Measurements from ENCODE around the gene GSG1L. TPM values are rescaled to one million over a fixed set of nuclear protein-coding genes. Genes with fewer than 3 reads are reported as not detected.

GSG1L gene
- total RNA-seq, 1 experiment from 2014 or later = not detected

DNA sequence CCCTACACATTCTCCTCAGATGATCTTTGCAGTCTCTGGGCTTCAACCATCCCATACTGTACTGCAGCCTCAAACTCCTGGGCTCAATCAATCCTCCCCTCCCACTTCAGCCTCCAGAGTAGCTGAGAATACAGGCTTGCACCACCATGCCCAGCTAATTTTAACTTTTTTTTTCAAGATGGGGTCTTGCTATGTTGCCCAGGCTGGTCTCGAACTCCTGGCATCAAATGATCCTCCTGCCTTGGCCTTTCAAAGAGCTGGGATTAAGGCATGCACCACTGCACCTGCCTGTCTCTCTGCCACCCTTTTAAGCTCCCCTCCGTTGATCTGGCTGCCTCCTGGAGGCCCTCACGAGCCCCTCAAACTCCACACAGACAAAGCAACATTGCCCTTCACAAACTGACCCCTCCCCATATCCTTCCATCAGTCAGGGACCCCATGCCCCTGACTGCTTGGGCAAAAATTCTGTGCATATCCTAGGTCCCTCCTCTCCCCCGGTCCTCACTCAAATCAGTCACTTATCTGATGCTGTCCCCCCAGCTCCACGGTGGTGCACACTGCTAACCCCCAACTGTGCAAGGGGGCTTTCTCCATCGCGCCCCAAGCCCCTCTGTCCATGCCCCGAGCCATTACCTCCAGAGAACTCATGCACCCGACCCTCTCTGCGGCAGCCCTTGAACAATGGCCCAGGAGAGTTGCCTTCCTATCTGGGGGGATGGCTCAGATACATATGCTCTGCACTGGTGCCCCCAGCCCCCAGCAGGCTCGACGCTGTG lies 260.7 kb downstream of the GSG1L start:
- H3K9me3 Mint-ChIP-seq (ENCODE audit: low read depth, unreplicated experiment) = no peaks in the 10 kb centered on the region
- H3K36me3 Mint-ChIP-seq (ENCODE audit: insufficient read depth, unreplicated experiment) = no peaks in the 10 kb centered on the region
- no TSS peak for BruUV-seq (replicated peaks)
- CTCF ChIA-PET = no interaction called here
- DNase-seq = no peak
- H3K4me1 Mint-ChIP-seq (ENCODE audit: low read depth, unreplicated experiment) = no peaks in the 10 kb centered on the region
- TF ChIP-seq, protein P1, sequence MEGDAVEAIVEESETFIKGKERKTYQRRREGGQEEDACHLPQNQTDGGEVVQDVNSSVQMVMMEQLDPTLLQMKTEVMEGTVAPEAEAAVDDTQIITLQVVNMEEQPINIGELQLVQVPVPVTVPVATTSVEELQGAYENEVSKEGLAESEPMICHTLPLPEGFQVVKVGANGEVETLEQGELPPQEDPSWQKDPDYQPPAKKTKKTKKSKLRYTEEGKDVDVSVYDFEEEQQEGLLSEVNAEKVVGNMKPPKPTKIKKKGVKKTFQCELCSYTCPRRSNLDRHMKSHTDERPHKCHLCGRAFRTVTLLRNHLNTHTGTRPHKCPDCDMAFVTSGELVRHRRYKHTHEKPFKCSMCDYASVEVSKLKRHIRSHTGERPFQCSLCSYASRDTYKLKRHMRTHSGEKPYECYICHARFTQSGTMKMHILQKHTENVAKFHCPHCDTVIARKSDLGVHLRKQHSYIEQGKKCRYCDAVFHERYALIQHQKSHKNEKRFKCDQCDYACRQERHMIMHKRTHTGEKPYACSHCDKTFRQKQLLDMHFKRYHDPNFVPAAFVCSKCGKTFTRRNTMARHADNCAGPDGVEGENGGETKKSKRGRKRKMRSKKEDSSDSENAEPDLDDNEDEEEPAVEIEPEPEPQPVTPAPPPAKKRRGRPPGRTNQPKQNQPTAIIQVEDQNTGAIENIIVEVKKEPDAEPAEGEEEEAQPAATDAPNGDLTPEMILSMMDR (IDR thresholded peaks at IDR 0.05; ENCODE audit: unreplicated experiment) = no peak
- H3K27me3 Mint-ChIP-seq (ENCODE audit: unreplicated experiment) = peaks cover 86% of the 10 kb centered on the region
- intact Hi-C loops (cut with micrococcal nuclease; ENCODE audit: unreplicated experiment) = no loop called here
- H3K27ac Mint-ChIP-seq (ENCODE audit: unreplicated experiment) = no peak overlapping the region
- no peak overlapping the region for H3K4me3 Mint-ChIP-seq (ENCODE audit: low read depth, unreplicated experiment)

DNA sequence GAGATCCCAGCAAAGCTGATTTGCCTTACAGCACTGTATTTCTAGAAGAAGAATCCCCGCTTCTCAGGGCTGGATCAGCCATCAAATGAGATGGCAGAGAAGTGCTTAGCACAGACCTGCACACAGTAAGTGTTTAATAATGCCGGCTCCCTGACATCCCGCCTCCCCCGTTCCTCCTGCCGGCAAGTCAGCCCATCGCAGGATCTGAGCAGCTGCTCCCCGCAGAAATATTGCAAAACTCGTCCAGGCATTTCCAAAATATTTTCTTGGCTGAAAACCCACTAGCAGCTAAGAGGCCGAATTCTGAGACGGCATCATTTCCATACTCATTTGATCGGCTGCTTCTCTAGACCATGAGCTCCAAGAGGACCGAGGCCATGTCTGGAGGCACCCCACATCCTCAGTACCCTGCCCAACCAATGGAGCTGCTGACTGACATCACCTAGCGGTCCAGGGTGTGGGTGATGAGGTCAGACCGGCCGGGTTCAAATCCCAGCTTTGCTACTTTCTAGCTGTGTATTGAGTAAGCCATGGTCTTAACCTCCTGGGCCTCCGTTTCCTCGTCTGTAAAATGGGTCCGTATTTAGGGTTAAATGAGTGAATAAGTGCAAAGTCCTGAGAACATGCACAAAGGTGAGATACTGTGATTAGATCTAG lies 262.1 kb downstream of the GSG1L start:
- TF ChIP-seq, protein P1 (IDR thresholded peaks at IDR 0.05; ENCODE audit: unreplicated experiment) = no peak
- CTCF ChIA-PET = interaction anchor here (0.5 kb wide), 1 partner anchor 122 kb away, joined by 8 read pairs; no protein-coding TSS in a partner anchor
- DNase-seq = no peak
- Mint-ChIP-seq H3K4me3 (ENCODE audit: low read depth, unreplicated experiment) (no peak overlapping the region), H3K9me3 (ENCODE audit: low read depth, unreplicated experiment) (no peaks in the 10 kb centered on the region), H3K4me1 (ENCODE audit: low read depth, unreplicated experiment) (no peaks in the 10 kb centered on the region), H3K27ac (ENCODE audit: unreplicated experiment) (no peak overlapping the region), H3K27me3 (ENCODE audit: unreplicated experiment) (peaks cover 83% of the 10 kb centered on the region), H3K36me3 (ENCODE audit: insufficient read depth, unreplicated experiment) (no peaks in the 10 kb centered on the region)
- BruUV-seq (replicated peaks) = no TSS peak
- intact Hi-C loops (cut with micrococcal nuclease; ENCODE audit: unreplicated experiment) = no loop called here

- CTCF ChIA-PET = no interaction called here
- no peak overlapping the region for H3K27ac Mint-ChIP-seq (ENCODE audit: unreplicated experiment)
- no peaks in the 10 kb centered on the region for H3K4me1 Mint-ChIP-seq (ENCODE audit: low read depth, unreplicated experiment)
- intact Hi-C loops (cut with micrococcal nuclease; ENCODE audit: unreplicated experiment) = no loop called here
- H3K27me3 Mint-ChIP-seq (ENCODE audit: unreplicated experiment) = peaks cover 77% of the 10 kb centered on the region
- DNase-seq = no peak
- no peak overlapping the region for H3K4me3 Mint-ChIP-seq (ENCODE audit: low read depth, unreplicated experiment)
- TF ChIP-seq, protein P1 (IDR thresholded peaks at IDR 0.05; ENCODE audit: unreplicated experiment) = no peak
- BruUV-seq (replicated peaks) = no TSS peak
- no peaks in the 10 kb centered on the region for H3K9me3 Mint-ChIP-seq (ENCODE audit: low read depth, unreplicated experiment)
- H3K36me3 Mint-ChIP-seq (ENCODE audit: insufficient read depth, unreplicated experiment) = no peaks in the 10 kb centered on the region
These were observed 262.7 kb downstream of the GSG1L start for GRCh38 chr16:27800817-27801216.

GRCh38 chr16:27799896-27800295 lies 263.6 kb downstream of the GSG1L start:
- Mint-ChIP-seq H3K9me3 (ENCODE audit: low read depth, unreplicated experiment) (no peaks in the 10 kb centered on the region), H3K36me3 (ENCODE audit: insufficient read depth, unreplicated experiment) (no peaks in the 10 kb centered on the region), H3K27ac (ENCODE audit: unreplicated experiment) (no peak overlapping the region), H3K4me1 (ENCODE audit: low read depth, unreplicated experiment) (no peaks in the 10 kb centered on the region), H3K4me3 (ENCODE audit: low read depth, unreplicated experiment) (no peak overlapping the region), H3K27me3 (ENCODE audit: unreplicated experiment) (peaks cover 73% of the 10 kb centered on the region)
- no TSS peak for BruUV-seq (replicated peaks)
- TF ChIP-seq, protein P1 (IDR thresholded peaks at IDR 0.05; ENCODE audit: unreplicated experiment) = no peak
- DNase-seq = no peak
- CTCF ChIA-PET = interaction anchor here (0.6 kb wide), 1 partner anchor 244 kb away, joined by 4 read pairs; no protein-coding TSS in a partner anchor
- intact Hi-C loops (cut with micrococcal nuclease; ENCODE audit: unreplicated experiment) = no loop called here
